B cell (primary cell): Measurements from ENCODE around the gene VSIG10. TPM values are rescaled to one million over a fixed set of nuclear protein-coding genes. Genes with fewer than 3 reads are reported as not detected.

Experiments
- ATAC-seq: fragments of 200-7000 bp; cut with Tn5 transposase; one replicate; pipeline ENCODE4 v1.10.0; 2021; ENCODE audit warnings: low read depth, mild to moderate bottlenecking, moderate number of reproducible peaks, moderate library complexity
- CTCF ChIA-PET: fragments of 350-600 bp; sonication (Branson Sonifier 250); formaldehyde crosslinking; loops from one replicate; lab custom pipeline; 2021; ENCODE audit warnings: antibody characterized with exemption, inconsistent platforms; lab: Charles Lee
- POLR2A ChIA-PET: fragments of 350-600 bp; sonication (Branson Sonifier 250); formaldehyde crosslinking; loops from one replicate; lab custom pipeline; 2021; ENCODE audit warnings: antibody characterized with exemption; lab: Charles Lee
- DNase-seq: peaks from one replicate; pipeline ENCODE4 v3.0.0; 2013
- H2AFZ ChIP-seq: 2 replicates; pipeline ENCODE4 v1.6.1; 2012; ENCODE audit warnings: mild to moderate bottlenecking, low read depth, low read length; ENCODE audit not compliant: insufficient read depth, poor library complexity, severe bottlenecking
- H3K27ac ChIP-seq, 2 donors: 1 replicate in 1 of 2; 2 replicates in 1 of 2; pipeline ENCODE4 v1.5.1; 2012 to 2013; ENCODE audit warnings: low read length in 2 of 2, mild to moderate bottlenecking in 2 of 2, moderate library complexity in 1 of 2
- H3K27me3 ChIP-seq, 4 experiments: fragments of 200-600 bp in 1 of 4; sonication (generic) in 1 of 4; replicated peaks in 1 of 4; 1 replicate in 2 of 4; 2 replicates in 2 of 4; pipeline versions ENCODE4 v1.6.1 to v1.7.0; 2013 to 2016; ENCODE audit warnings: low read length in 3 of 4, mild to moderate bottlenecking in 2 of 4, mixed read lengths in 1 of 4, moderate library complexity in 1 of 4; ENCODE audit not compliant: insufficient read depth in 4 of 4, control insufficient read depth in 3 of 4; ENCODE audit errors: control extremely low read depth in 1 of 4
- H3K36me3 ChIP-seq, 2 experiments: replicated peaks in 1 of 2; 1 replicate in 1 of 2; 2 replicates in 1 of 2; pipeline versions ENCODE4 v1.6.1 to v1.7.1; 2013; ENCODE audit warnings: low read length in 1 of 2; ENCODE audit not compliant: insufficient read depth in 2 of 2, control insufficient read depth in 1 of 2; ENCODE audit errors: control extremely low read depth in 1 of 2, extremely low read depth in 1 of 2
- H3K4me1 ChIP-seq, 2 donors: fragments of 200-600 bp in 1 of 2; sonication (generic) in 1 of 2; 1 replicate in 1 of 2; 2 replicates in 1 of 2; pipeline versions ENCODE4 v1.5.1 to v1.6.1; 2013 to 2017; ENCODE audit warnings: low read length in 2 of 2; ENCODE audit not compliant: control insufficient read depth in 2 of 2, insufficient read depth in 2 of 2
- H3K4me2 ChIP-seq: replicated peaks from 2 replicates; pipeline ENCODE3; 2012; ENCODE audit warnings: mild to moderate bottlenecking, low read depth, low read length; ENCODE audit not compliant: poor library complexity, severe bottlenecking
- H3K4me3 ChIP-seq, 5 experiments: fragments of 200-600 bp in 1 of 5; sonication (generic) in 1 of 5; 1 replicate in 3 of 5; 2 replicates in 2 of 5; pipeline versions ENCODE4 v1.5.1 to v1.7.0; 2011 to 2016; ENCODE audit warnings: low read length in 4 of 5, mild to moderate bottlenecking in 4 of 5, low read depth in 2 of 5, control low read depth in 1 of 5, moderate library complexity in 1 of 5; ENCODE audit not compliant: insufficient read depth in 1 of 5; ENCODE audit errors: control extremely low read depth in 1 of 5, extremely low read depth in 1 of 5
- H3K79me2 ChIP-seq: fragments of 200-600 bp; sonication (generic); one replicate; pipeline ENCODE4 v1.6.0; 2016; ENCODE audit warnings: low read length; ENCODE audit not compliant: control insufficient read depth, insufficient read depth
- H3K9ac ChIP-seq: fragments of 200-600 bp; sonication (generic); 2 replicates; pipeline ENCODE4 v1.6.1; 2017; ENCODE audit warnings: mild to moderate bottlenecking, low read length, moderate library complexity
- H3K9me3 ChIP-seq, 3 donors: one replicate each; pipeline versions ENCODE4 v1.6.1 to v1.7.1; 2013; ENCODE audit warnings: low read length in 2 of 3; ENCODE audit not compliant: control insufficient read depth in 2 of 3, insufficient read depth in 1 of 3; ENCODE audit errors: control extremely low read depth in 1 of 3
- H4K20me1 ChIP-seq: 2 replicates; pipeline ENCODE4 v1.6.0; 2012; ENCODE audit warnings: mild to moderate bottlenecking, low read length; ENCODE audit not compliant: insufficient read depth, control insufficient read depth, poor library complexity, severe bottlenecking
- H3K27ac Mint-ChIP-seq: one replicate; pipeline ENCODE4 v1.8.0; 2021; ENCODE audit warnings: mixed read lengths
- H3K27me3 Mint-ChIP-seq: one replicate; pipeline ENCODE4 v1.8.0; 2021; ENCODE audit warnings: mixed read lengths
- H3K4me1 Mint-ChIP-seq: one replicate; pipeline ENCODE4 v1.8.0; 2021; ENCODE audit warnings: mixed read lengths
- H3K4me3 Mint-ChIP-seq: one replicate; pipeline ENCODE4 v1.8.0; 2021; ENCODE audit warnings: mixed read lengths
- H3K9me3 Mint-ChIP-seq: one replicate; pipeline ENCODE4 v1.8.0; 2022; ENCODE audit warnings: mixed read lengths; ENCODE audit not compliant: insufficient read depth
- CTCF ChIP-seq: fragments of 200-600 bp; IDR thresholded peaks from one replicate; pipeline ENCODE4 v1.8.0; 2022; ENCODE audit warnings: antibody characterized with exemption, mild to moderate bottlenecking
- EZH2 ChIP-seq: IDR thresholded peaks from 2 replicates; pipeline ENCODE4 v1.6.1; 2012; ENCODE audit warnings: borderline replicate concordance, low read depth, mild to moderate bottlenecking, moderate library complexity, low read length; ENCODE audit not compliant: insufficient read depth, poor library complexity, severe bottlenecking
- WGBS: methylation state at CpG from one replicate; pipeline ENCODE4 v1.1.5; 2013; ENCODE audit warnings: missing lambda C conversion rate; ENCODE audit not compliant: insufficient coverage; 5-methylcytosine and 5-hydroxymethylcytosine counted together
- intact Hi-C: fragments of 100-400 bp; cut with micrococcal nuclease; formaldehyde crosslinking; loops from one replicate; pipeline ENCODE4 v1.10.0; 2022
- polyA plus RNA-seq: library from polyadenylated mRNA; depleted of rRNA; stranded (reverse); fragments of >200 nt; gene quantifications from 2 replicates; pipeline ENCODE4 v1.2.3, GENCODE V29; 2012
- total RNA-seq, 2 donors: library from RNA; stranded (reverse); fragments of 120-200 nt in 1 of 2; gene quantifications; 1 replicate in 1 of 2; 2 replicates in 1 of 2; pipeline versions ENCODE4 v1.2.3 to v1.2.4, GENCODE V29; 2013 to 2022

The VSIG10 gene
- total and polyA plus RNA-seq, 2 donors (not counting 1 experiment from before 2014, with no cell fraction given) = 0.34 to 2.6 TPM

GRCh38 chr12:118094039-118094438, 9.8 kb downstream of the VSIG10 start:
- Histone ChIP-seq H3K9ac (no peak overlapping the region), H2AFZ (no peak overlapping the region), H3K27ac (no peak overlapping the region), H3K27me3 (no peaks in the 10 kb centered on the region), H3K36me3 (no peaks in the 10 kb centered on the region), H3K79me2 (no peaks in the 10 kb centered on the region), H4K20me1 (no peaks in the 10 kb centered on the region), H3K4me1 (no peaks in the 10 kb centered on the region), H3K9me3 (no peaks in the 10 kb centered on the region), H3K4me3 (no peak overlapping the region), H3K4me2 (no peak overlapping the region)
- Mint-ChIP-seq H3K4me1 (no peaks in the 10 kb centered on the region), H3K27ac (no peak overlapping the region), H3K4me3 (no peak overlapping the region), H3K27me3 (peaks cover 3% of the 10 kb centered on the region), H3K9me3 (no peaks in the 10 kb centered on the region)
- POLR2A ChIA-PET = no interaction called here
- DNase-seq = no peak
- WGBS = 100% methylated on average over 1 of the region's 3 CpGs
- intact Hi-C loops = no loop called here
- no peak for ATAC-seq
- TF ChIP-seq CTCF (no peak), EZH2 (no peak)
- CTCF ChIA-PET = no interaction called here

GRCh38 chr12:118089782-118090181, 14.0 kb downstream of the VSIG10 start:
- 99% methylated on average over 9 of the region's 9 CpGs for WGBS
- CTCF ChIA-PET = no interaction called here
- H3K27ac ChIP-seq = no peak overlapping the region
- no peaks in the 10 kb centered on the region for H3K9me3 Mint-ChIP-seq
- no peaks in the 10 kb centered on the region for H3K27me3 ChIP-seq
- ATAC-seq = no peak
- DNase-seq = no peak
- H3K4me3 ChIP-seq = no peak overlapping the region
- H3K4me2 ChIP-seq = no peak overlapping the region
- H3K27me3 Mint-ChIP-seq = no peaks in the 10 kb centered on the region
- H3K4me1 ChIP-seq = no peaks in the 10 kb centered on the region
- no peaks in the 10 kb centered on the region for H3K36me3 ChIP-seq
- H4K20me1 ChIP-seq = no peaks in the 10 kb centered on the region
- H3K27ac Mint-ChIP-seq = no peak overlapping the region
- no peak overlapping the region for H3K4me3 Mint-ChIP-seq
- intact Hi-C loops = no loop called here
- H3K9ac ChIP-seq = no peak overlapping the region
- H3K4me1 Mint-ChIP-seq = no peaks in the 10 kb centered on the region
- POLR2A ChIA-PET = no interaction called here
- no peak overlapping the region for H2AFZ ChIP-seq
- no peaks in the 10 kb centered on the region for H3K9me3 ChIP-seq
- TF ChIP-seq CTCF = no peak
- no peak for TF ChIP-seq EZH2
- H3K79me2 ChIP-seq = no peaks in the 10 kb centered on the region
